ENCODE results near the gene VAV2. TPM values are rescaled to one million over a fixed set of nuclear protein-coding genes. Genes with fewer than 3 reads are reported as not detected.

VAV2 gene
- total and polyA plus RNA-seq, 9 of the 15 experiments (the other 6 are each of a cell fraction or from before 2014, with no cell fraction given) = 0.01 to 2.7 (median 1.0) TPM; not detected in 1

- no peak for TF ChIP-seq ATF4 (CRISPR knock-in tag; IDR thresholded peaks at IDR 0.05)
- no peak for TF ChIP-seq RAD21 (CRISPR knock-in tag; conservative IDR thresholded peaks at IDR 0.05 in 1 of 2, IDR thresholded peaks at IDR 0.05 in 1 of 2)
- no peak for TF ChIP-seq SREBF2 (CRISPR knock-in tag; IDR thresholded peaks at IDR 0.05)
- TF ChIP-seq ZNF121 (CRISPR knock-in tag; conservative IDR thresholded peaks at IDR 0.05) = no peak
These were observed 143.5 kb downstream of the VAV2 start (continued) for GRCh38 chr9:133848471-133849109.

GRCh38 chr9:133846483-133847090 lies 145.5 kb downstream of the VAV2 start:
- in situ Hi-C loops (cut with MboI) = no loop called here
- 2% methylated on average over 18 of the region's 18 CpGs for whole genome bisulfite sequencing (ENCODE audit: insufficient coverage, low coverage, missing lambda C conversion rate)

More at GRCh38 chr9:133846483-133847090, 145.5 kb downstream of the VAV2 start:
- TF ChIP-seq THRAP3 (IDR thresholded peaks at IDR 0.05; ENCODE audit: borderline replicate concordance) (no peak), ZFP30 (CRISPR knock-in tag; IDR thresholded peaks at IDR 0.05; ENCODE audit: borderline replicate concordance) (no peak), E2F8 (IDR thresholded peaks at IDR 0.05; ENCODE audit: low read depth, partially characterized antibody) (no peak), ZKSCAN1 (IDR thresholded peaks at IDR 0.05; ENCODE audit: low read depth, low read length) (0 out of 2 replicates have a peak, but pooled peaks have one; percentile 26), SIN3A (IDR thresholded peaks at IDR 0.05; ENCODE audit: borderline replicate concordance in 2 of 2, control insufficient read depth in 1 of 2, low read depth in 2 of 2, low read length in 2 of 2) (no peak), ZNF316 (IDR thresholded peaks at IDR 0.05) (no peak)
- Histone ChIP-seq H3K27ac (ENCODE audit: extremely low read depth, low read depth, low read length) (no peak overlapping the region), H3K36me3 (ENCODE audit: control insufficient read depth, insufficient read depth, low read length) (no peaks in the 10 kb centered on the region), H3K4me2 (ENCODE audit: insufficient read depth, low read length) (no peak overlapping the region), H2AFZ (ENCODE audit: low read depth, low read length) (no peak overlapping the region), H3K4me3 (no peak overlapping the region), H3K79me2 (ENCODE audit: control insufficient read depth, insufficient read depth, low read length) (no peaks in the 10 kb centered on the region), H3K27me3 (ENCODE audit: control insufficient read depth in 2 of 2, insufficient read depth in 2 of 2, low read length in 2 of 2) (peaks cover 12 to 82% of the 10 kb centered on the region in 2 experiments), H3K4me1 (replicated peaks in 1 of 2; ENCODE audit: control insufficient read depth in 2 of 2, insufficient read depth in 2 of 2, low read length in 2 of 2) (peaks cover 0 to 6% of the 10 kb centered on the region in 2 experiments; a peak in 2 of 5 replicates), H4K20me1 (replicated peaks; ENCODE audit: control insufficient read depth, insufficient read depth, low read length) (peaks cover 23% of the 10 kb centered on the region), H3K9me1 (ENCODE audit: control insufficient read depth, insufficient read depth, low read length) (no peaks in the 10 kb centered on the region), H3K9ac (ENCODE audit: insufficient read depth in 1 of 2, low read depth in 2 of 2, low read length in 2 of 2) (no peak overlapping the region), H3K9me3 (replicated peaks; ENCODE audit: control insufficient read depth, insufficient read depth, low read depth, low read length) (no peaks in the 10 kb centered on the region)
- no TSS peak for BruUV-seq (replicated peaks)
- DNase-seq (ENCODE audit: extremely low read depth in 1 of 4, low spot score in 3 of 4) = no peak
- ATAC-seq = no peak; the same call in 2 of the 3 replicates
- ChIA-PET CTCF (ENCODE audit: low intra/inter-chr PET ratio) (no interaction called here), POLR2A (no interaction called here)
- FAIRE-seq = no peak
- intact Hi-C loops (cut with micrococcal nuclease) = no loop called here

Data from K562 (cell line).